ENCODE data around the gene FAM149B1. TPM values are rescaled to one million over a fixed set of nuclear protein-coding genes. Genes with fewer than 3 reads are reported as not detected.

Gene FAM149B1
- total RNA-seq, 1 experiment from 2014 or later: 39.1 TPM

DNA sequence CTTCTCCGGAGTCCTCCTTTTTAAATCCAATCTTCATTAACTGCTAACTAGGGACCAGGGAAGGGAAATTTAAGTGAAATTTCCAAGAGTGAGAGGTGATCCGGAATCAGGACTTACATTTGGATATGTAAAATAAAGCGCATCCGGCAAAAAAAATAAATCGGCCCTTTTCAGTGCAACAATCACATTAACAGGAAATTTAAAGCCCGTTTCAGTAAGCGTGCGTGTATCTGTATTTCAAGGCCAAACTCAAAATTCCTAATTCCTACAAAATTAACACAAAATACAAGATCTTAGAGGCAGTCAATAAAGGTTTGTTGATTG lies 78.4 kb downstream of the FAM149B1 start:
- peaks cover 69% of the 10 kb centered on the region for H3K36me3 ChIP-seq (ENCODE audit: low read depth, low read length)
- H3K9me2 ChIP-seq (replicated peaks; ENCODE audit: low read length): no peaks in the 10 kb centered on the region
- H3K4me2 ChIP-seq (ENCODE audit: low read length): peak overlapping the region; percentile 79
- peaks cover 89% of the 10 kb centered on the region for H3K79me2 ChIP-seq (ENCODE audit: low read length)
- no peak for ATAC-seq
- H3F3A ChIP-seq (ENCODE audit: low read length, unreplicated experiment): peaks cover 12% of the 10 kb centered on the region
- H3K4me1 ChIP-seq (ENCODE audit: insufficient read depth, low read length): peaks cover 45% of the 10 kb centered on the region
- ChIA-PET POLR2A (ENCODE audit: unreplicated experiment) (interaction anchor here (0.6 to 1.5 kb wide), 11 partner anchors 10 to 574 kb away, joined by 3 to 16 read pairs (median 4); partner anchors contain the start of genes CFAP70 and FAM149B1), CTCF (interaction anchor here (1.0 to 1.5 kb wide), 2 partner anchors 12 to 150 kb away, joined by 5 to 13 read pairs; partner anchors contain the start of gene P4HA1)
- TF ChIP-seq EZH2 (IDR thresholded peaks at IDR 0.05; ENCODE audit: low read length, unreplicated experiment) (no peak), CTCF (conservative IDR thresholded peaks at IDR 0.05; ENCODE audit: low read depth, low read length) (no peak), EZH2phosphoT487 (IDR thresholded peaks at IDR 0.05; ENCODE audit: borderline replicate concordance, low read length) (no peak)
- intact Hi-C loops (cut with micrococcal nuclease): loop anchor here (1.0 to 5.0 kb wide), 4 partner anchors 78 to 251 kb away; partner anchors contain the start of genes CFAP70, ECD, FAM149B1 and P4HA1
- BruUV-seq (replicated peaks): TSS peak; percentile 40
- H3K27ac ChIP-seq (ENCODE audit: low read length): peak overlapping the region; percentile 80
- H4K20me1 ChIP-seq (ENCODE audit: low read length): peaks cover 44% of the 10 kb centered on the region
- no peak for DNase-seq
- H3K27me3 ChIP-seq (ENCODE audit: low read length): no peaks in the 10 kb centered on the region
- peak overlapping the region; percentile 85 for H3K9ac ChIP-seq (ENCODE audit: low read length)
- peak overlapping the region; percentile 62 for H2AFZ ChIP-seq (ENCODE audit: low read length)
- peak overlapping the region; percentile 69 for H3K4me3 ChIP-seq (ENCODE audit: low read length)
- H3K9me3 ChIP-seq (ENCODE audit: low read length): no peaks in the 10 kb centered on the region

DNA sequence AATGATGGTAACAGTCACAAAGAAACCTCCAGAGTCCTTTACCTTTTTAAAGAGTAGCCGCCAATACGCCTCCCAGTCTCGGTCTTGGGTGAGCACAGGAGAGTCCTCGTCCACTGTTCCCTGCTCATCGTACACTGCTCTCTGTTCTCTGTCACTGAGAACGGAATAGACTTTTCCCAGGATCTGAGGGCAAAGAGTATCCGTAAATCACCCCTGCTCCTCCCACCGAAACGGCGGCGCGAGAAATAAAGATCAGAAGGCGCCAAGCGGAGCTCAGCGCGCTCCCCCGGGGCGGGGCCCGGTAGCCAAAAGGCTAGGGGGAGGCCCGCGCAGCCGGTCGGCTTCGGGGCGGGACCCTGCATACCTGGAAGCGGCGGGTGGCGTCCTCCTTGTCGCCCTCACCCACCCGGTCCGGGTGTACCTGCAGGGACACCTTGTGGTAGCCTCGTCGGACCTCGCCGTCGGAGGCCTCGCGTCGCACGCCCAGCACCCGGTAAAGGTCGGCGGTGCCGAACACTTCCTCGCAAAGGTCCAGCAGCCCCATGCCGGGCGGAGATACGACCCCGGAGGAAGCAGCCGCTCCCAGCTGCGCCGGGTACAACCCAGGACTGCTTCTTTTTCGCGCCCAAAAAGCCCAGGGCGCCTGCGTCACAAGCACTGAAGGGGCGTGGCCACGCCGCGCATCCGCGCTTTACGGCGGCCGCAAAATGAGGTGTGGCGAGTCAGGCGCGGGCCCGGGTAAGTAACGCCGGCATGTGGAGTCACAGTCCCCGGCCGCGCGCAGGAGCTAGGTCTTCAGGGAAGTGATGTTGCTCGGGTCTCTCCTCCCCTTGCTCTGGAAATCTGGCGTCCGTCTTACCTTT lies 79.0 kb downstream of the FAM149B1 start, which contains the start of gene DNAJC9:
TSS of gene DNAJC9 (minus strand) at position 610 of the 863 bp plus-strand sequence. CDS start at position 544, 66 bp downstream.
- Histone ChIP-seq H3K4me1 (ENCODE audit: insufficient read depth, low read length) (peaks cover 50% of the 10 kb centered on the region), H3K27me3 (ENCODE audit: low read length) (no peaks in the 10 kb centered on the region), H4K20me1 (ENCODE audit: low read length) (peaks cover 39% of the 10 kb centered on the region), H3K36me3 (ENCODE audit: low read depth, low read length) (peaks cover 64% of the 10 kb centered on the region), H3K9ac (ENCODE audit: low read length) (peak within 1 kb of the TSS; percentile 85), H2AFZ (ENCODE audit: low read length) (peak within 1 kb of the TSS; percentile 62), H3K27ac (ENCODE audit: low read length) (peak within 1 kb of the TSS; percentile 80), H3F3A (ENCODE audit: low read length, unreplicated experiment) (peaks cover 12% of the 10 kb centered on the region), H3K9me3 (ENCODE audit: low read length) (no peaks in the 10 kb centered on the region), H3K4me3 (ENCODE audit: low read length) (peak within 1 kb of the TSS; percentile 69), H3K4me2 (ENCODE audit: low read length) (peak within 1 kb of the TSS; percentile 79), H3K79me2 (ENCODE audit: low read length) (peaks cover 90% of the 10 kb centered on the region), H3K9me2 (replicated peaks; ENCODE audit: low read length) (no peaks in the 10 kb centered on the region)
- intact Hi-C loops (cut with micrococcal nuclease): loop anchor here (1.0 to 5.0 kb wide), 5 partner anchors 79 to 250 kb away; partner anchors contain the start of genes CFAP70, ECD, FAM149B1 and P4HA1
- no peak for TF ChIP-seq EZH2phosphoT487 (IDR thresholded peaks at IDR 0.05; ENCODE audit: borderline replicate concordance, low read length)
- peak; percentile 56 for TF ChIP-seq CTCF (conservative IDR thresholded peaks at IDR 0.05; ENCODE audit: low read depth, low read length)
- ChIA-PET CTCF (interaction anchor here (0.6 to 1.5 kb wide), 4 partner anchors 13 to 249 kb away, joined by 5 to 13 read pairs (median 8); partner anchors contain the start of gene P4HA1), POLR2A (ENCODE audit: unreplicated experiment) (interaction anchor here (0.5 to 1.5 kb wide), 24 partner anchors 10 to 575 kb away, joined by 3 to 17 read pairs (median 3); partner anchors contain the start of genes CFAP70 and FAM149B1)
- BruUV-seq (replicated peaks): no TSS peak
- peak; percentile 100 for DNase-seq
- peak; percentile 84 for ATAC-seq

Data from PC-3 (cell line).